HG03442 (cell line): Measurements from ENCODE around the gene IFT81.
"Not testable (repeated sequence)": the region's sequence is repeated elsewhere in the genome, so short reads cannot be mapped to it uniquely, and the experiment has no call there.

Experiments
- ATAC-seq: cut with Tn5 transposase; IDR thresholded peaks from one replicate; pipeline ENCODE4 v1.9.1; 2021; ENCODE audit warnings: mild to moderate bottlenecking, moderate library complexity; ENCODE audit not compliant: unreplicated experiment

The IFT81 gene

GRCh38 chr12:110124269-110124995 lies at the start of gene IFT81:
TSS of gene IFT81 (plus strand) at chr12:110124357. CDS start at chr12:110127381, 3,024 bp downstream.
- peak; percentile 78 for ATAC-seq

- no peak for ATAC-seq
Observed at GRCh38 chr12:110075880-110076279, 48.3 kb upstream of the IFT81 start.

- no peak for ATAC-seq
Observed at GRCh38 chr12:110077800-110078199, 46.4 kb upstream of the IFT81 start.

- peak; percentile 73 for ATAC-seq
Observed at GRCh38 chr12:110079477-110080400, 44.4 kb upstream of the IFT81 start.

GRCh38 chr12:110080410-110080809 lies 43.7 kb upstream of the IFT81 start:
- ATAC-seq = no peak

- no peak for ATAC-seq
Observed at GRCh38 chr12:110084314-110085015, 39.7 kb upstream of the IFT81 start.

GRCh38 chr12:110088216-110088615 lies 35.9 kb upstream of the IFT81 start:
- ATAC-seq = not testable (repeated sequence)

- ATAC-seq = no peak
Observed at GRCh38 chr12:110088936-110089335, 35.2 kb upstream of the IFT81 start.

GRCh38 chr12:110090266-110091135 lies 33.7 kb upstream of the IFT81 start:
- ATAC-seq = no peak

GRCh38 chr12:110091136-110091711 lies 32.9 kb upstream of the IFT81 start:
- ATAC-seq = no peak

GRCh38 chr12:110093631-110094311 lies 30.4 kb upstream of the IFT81 start:
- no peak for ATAC-seq

- ATAC-seq = peak; percentile 90
Observed at GRCh38 chr12:110100315-110100970, 23.7 kb upstream of the IFT81 start.

GRCh38 chr12:110102255-110102654 lies 21.9 kb upstream of the IFT81 start:
- no peak for ATAC-seq

- ATAC-seq = no peak
Observed at GRCh38 chr12:110104188-110105094, 19.7 kb upstream of the IFT81 start.

GRCh38 chr12:110105159-110105558 lies 19.0 kb upstream of the IFT81 start:
- no peak for ATAC-seq

GRCh38 chr12:110105986-110106385 lies 18.2 kb upstream of the IFT81 start:
- no peak for ATAC-seq

- no peak for ATAC-seq
Observed at GRCh38 chr12:110107369-110108281, 16.5 kb upstream of the IFT81 start.
